AG09319 (cell line): ENCODE data around the gene PODXL2.

ENCODE experiments used
- DNase-seq: peaks from one replicate; pipeline ENCODE4 v3.0.0-alpha.2; 2010; ENCODE audit warnings: low read depth; ENCODE audit errors: extremely low read depth
- CTCF ChIP-seq: IDR thresholded peaks from 2 replicates; pipeline ENCODE4 v1.5.1; 2011; ENCODE audit warnings: low read depth, mild to moderate bottlenecking, inconsistent platforms, low read length, moderate library complexity

The PODXL2 gene

GRCh38 chr3:127606981-127607595, 21.9 kb upstream of the PODXL2 start:
- DNase-seq = no peak
- TF ChIP-seq CTCF = no peak

GRCh38 chr3:127607675-127608361, 21.2 kb upstream of the PODXL2 start:
- DNase-seq = no peak
- TF ChIP-seq CTCF = no peak

DNA sequence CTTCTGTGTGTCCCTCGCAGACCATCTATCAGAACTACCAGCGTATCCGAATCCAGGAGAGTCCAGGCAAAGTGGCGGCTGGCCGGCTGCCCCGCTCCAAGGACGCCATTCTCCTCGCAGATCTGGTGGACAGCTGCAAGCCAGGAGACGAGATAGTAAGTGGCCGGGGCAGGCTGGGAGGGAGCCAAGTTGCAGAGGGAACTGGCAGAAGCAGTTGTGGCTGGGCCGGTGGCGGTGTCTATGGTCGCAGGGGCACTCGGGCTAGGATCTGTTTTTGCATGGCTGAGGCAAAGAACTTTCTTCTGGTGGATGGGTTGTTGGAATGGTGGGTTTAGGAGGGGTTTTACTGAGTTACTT, 20.6 kb upstream of the PODXL2 start:
- DNase-seq = no peak
- TF ChIP-seq CTCF = no peak

DNA sequence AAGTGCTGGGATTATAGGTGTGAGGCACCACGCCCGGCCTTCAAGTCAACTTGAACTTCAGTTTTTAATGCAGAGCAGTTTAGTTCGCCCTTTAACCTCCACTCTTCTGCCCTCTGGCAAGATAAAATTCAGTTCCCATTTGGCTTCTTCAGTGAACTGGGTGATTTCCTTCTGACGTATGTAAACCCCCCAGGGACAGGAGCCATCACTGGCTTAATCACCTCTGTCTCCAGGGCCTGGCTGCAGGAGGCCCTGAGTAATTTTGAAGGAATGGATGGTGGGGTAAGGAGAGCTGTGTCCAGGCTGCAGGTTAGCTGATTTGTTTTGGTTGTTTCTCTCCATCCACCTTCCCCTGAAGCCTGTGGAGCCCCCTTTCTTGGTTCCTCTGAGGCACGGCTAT, 18.9 kb upstream of the PODXL2 start:
- no peak for TF ChIP-seq CTCF
- DNase-seq = no peak

DNA sequence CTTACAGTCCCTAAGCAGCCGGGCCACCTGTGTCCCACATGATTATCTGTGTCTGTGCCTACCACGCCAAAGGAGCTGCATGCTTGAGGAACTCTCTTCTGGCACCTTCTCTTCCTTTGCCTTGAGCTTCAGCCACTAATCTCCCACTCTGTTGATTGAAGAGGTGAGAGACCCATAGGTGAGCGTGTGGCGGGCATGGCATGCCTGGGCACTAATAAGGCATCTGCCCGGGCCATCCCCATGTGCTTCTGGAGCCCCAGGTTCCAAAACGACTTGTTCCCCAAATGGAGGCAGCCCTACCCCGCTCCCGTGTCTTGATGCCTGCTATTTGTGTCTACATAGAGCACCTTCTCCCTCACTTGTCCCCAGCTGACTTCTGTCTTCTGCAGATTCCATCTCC, 17.7 kb upstream of the PODXL2 start:
- no peak for TF ChIP-seq CTCF
- DNase-seq = no peak

- no peak for TF ChIP-seq CTCF
- DNase-seq = no peak
Observed at GRCh38 chr3:127612966-127613365, 16.0 kb upstream of the PODXL2 start.

DNA sequence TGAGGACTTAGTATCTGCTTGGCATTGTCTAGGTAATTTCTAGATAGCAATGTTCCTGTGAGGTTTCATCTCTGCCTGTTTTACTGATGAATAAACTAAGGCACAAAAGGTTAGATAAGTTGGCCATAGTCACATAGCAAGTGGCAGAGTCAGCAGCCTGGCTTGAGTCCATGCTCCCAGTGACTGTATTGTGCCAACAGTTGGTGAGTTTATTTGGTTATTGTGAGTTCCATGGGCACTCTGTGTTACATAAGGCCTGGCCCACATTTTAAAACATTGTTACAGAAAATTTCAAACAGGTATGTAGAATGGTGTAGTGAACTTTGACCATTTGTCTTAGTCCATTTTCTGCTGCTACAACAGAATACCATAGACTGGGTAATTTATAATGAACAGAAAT, 15.6 kb upstream of the PODXL2 start:
- DNase-seq = no peak
- TF ChIP-seq CTCF = no peak
